GM12875 (cell line): ENCODE results near the gene IQGAP3.
"Not testable (repeated sequence)": the region's sequence is repeated elsewhere in the genome, so short reads cannot be mapped to it uniquely, and the experiment has no call there.

Experiments
- H3K4me3 ChIP-seq: one replicate; pipeline ENCODE4 v1.5.1; 2011; ENCODE audit warnings: low read depth, low read length, control low read depth
- TF ChIP-seq, protein P1 (sequence below): IDR thresholded peaks from 2 replicates; pipeline ENCODE4 v1.5.1; 2011; ENCODE audit warnings: low read depth, mild to moderate bottlenecking, control low read depth, inconsistent platforms, low read length, moderate library complexity, borderline replicate concordance; ENCODE audit not compliant: insufficient read depth

Gene IQGAP3

DNA sequence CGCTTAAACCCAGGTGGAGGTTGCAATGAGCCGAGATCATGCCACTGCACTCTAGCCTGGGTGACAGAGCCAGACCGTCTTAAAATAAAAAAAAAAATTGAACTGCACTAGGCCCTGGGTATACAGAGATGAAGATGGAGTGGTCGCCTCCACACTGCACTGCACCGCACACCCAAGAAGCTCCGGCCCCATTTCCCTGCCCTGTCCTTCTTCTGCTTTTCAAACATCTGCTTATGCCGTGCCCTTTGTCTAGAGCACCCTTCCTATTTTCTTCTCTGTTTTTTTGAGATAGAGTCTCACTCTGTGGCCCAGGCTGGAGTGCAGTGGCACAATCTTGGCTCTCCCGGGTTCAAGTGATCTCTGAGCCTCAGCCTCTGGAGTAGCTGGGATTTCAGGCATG lies 17.4 kb downstream of the IQGAP3 start:
- no peak overlapping the region for H3K4me3 ChIP-seq

DNA sequence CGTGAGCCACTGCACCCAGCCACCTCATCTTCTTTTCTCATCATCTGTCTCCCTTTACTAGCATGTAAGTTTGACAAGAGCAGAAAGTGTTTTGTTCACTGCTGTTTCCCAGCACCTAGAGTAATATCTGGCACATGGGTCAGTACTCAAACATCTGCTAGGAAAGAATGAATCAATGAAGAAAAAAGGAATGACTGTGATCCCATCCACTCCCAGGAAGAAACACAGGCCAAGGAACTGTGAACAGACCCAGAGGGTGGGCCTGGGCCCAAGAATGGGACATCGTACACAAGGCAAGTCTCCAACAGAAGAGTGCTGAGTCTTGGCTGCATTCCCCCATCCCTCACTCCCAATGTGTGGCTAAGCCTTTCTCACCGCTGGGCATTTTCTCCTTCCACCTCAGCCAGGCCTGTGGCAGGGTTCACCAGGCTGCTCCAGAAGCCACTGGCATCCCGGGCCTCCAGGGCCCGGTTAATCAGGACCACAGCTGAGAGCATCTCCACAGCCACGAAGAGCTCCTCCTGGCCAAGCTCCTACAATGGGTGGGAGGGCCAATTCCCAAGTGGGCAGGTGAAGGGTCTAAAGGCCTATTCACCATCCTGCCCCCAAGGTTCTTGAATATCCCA lies 18.4 kb downstream of the IQGAP3 start:
- no peak overlapping the region for H3K4me3 ChIP-seq
- TF ChIP-seq, protein P1, sequence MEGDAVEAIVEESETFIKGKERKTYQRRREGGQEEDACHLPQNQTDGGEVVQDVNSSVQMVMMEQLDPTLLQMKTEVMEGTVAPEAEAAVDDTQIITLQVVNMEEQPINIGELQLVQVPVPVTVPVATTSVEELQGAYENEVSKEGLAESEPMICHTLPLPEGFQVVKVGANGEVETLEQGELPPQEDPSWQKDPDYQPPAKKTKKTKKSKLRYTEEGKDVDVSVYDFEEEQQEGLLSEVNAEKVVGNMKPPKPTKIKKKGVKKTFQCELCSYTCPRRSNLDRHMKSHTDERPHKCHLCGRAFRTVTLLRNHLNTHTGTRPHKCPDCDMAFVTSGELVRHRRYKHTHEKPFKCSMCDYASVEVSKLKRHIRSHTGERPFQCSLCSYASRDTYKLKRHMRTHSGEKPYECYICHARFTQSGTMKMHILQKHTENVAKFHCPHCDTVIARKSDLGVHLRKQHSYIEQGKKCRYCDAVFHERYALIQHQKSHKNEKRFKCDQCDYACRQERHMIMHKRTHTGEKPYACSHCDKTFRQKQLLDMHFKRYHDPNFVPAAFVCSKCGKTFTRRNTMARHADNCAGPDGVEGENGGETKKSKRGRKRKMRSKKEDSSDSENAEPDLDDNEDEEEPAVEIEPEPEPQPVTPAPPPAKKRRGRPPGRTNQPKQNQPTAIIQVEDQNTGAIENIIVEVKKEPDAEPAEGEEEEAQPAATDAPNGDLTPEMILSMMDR = no peak

More for the DNA sequence above, 17.4 kb downstream of the IQGAP3 start:
- TF ChIP-seq, protein P1 = no peak

DNA sequence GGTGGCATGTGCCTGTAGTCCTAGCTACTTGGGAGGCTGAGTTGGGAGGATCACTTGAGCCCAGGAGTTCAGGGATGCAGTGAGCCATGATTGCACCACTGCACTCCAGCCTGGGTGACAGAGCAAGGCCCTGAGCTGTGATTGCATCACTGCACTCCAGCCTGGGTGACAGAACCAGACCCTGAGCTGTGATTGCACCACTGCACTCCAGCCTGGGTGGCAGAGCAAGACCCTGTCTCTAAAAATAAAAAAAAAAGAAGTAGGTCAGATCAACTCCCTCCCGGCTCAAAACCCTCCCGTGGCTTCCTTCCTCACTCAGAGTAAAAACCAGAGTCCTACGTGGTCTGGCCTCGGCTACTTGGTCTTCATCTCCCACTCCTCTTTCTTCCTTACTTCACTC lies 19.4 kb downstream of the IQGAP3 start:
- H3K4me3 ChIP-seq = not testable (repeated sequence)

DNA sequence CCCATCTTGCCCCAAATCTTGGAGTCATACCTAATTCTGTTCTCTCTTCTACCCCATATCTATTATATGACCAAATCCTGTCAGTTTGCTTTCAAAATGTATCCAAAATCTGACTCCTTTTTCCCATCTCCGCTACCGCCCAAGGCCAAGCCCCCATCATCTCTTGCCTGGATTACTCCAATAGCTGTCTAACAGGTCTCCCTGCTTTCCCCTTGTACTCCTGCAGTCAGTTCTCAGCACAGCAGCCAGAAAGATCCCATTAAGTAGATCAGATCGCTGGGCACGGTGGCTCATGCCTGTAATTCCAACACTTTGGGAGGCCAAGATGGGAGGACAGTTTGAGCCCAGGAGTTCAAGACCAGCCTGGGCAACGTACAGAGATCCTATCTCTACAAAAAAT lies 19.8 kb downstream of the IQGAP3 start:
- H3K4me3 ChIP-seq = no peak overlapping the region
- TF ChIP-seq, protein P1 = no peak

- TF ChIP-seq, protein P1 = no peak
- H3K4me3 ChIP-seq = no peak overlapping the region
These were observed 20.5 kb downstream of the IQGAP3 start for GRCh38 chr1:156551869-156552268.

DNA sequence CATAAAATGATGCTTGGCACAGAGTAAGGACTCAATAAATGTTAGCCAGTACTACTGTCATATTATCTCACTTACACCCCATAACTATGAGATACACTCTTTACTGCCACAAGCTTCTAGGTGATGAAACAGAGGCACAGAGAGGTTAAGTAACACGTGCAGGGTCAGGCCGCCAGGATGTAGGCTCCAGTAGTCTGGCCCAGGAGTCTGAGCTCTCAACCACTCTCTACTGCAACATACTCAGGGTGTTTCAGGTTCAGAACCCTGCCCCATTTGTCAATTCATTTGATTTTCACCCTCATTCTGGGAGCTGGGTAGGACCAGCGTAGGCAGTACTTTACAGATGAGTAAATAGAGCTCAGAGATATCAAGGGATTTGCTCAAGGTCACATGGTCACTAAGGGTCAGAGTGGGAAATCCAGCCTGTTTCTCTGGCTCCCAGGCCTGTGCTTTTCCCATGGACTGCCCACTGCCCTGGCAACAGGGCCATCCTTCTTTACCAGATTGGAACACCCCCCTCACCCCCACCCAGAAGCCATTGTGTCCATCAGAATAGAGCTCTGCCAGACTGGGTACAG lies 21.2 kb downstream of the IQGAP3 start:
- no peak overlapping the region for H3K4me3 ChIP-seq
- TF ChIP-seq, protein P1 = no peak

DNA sequence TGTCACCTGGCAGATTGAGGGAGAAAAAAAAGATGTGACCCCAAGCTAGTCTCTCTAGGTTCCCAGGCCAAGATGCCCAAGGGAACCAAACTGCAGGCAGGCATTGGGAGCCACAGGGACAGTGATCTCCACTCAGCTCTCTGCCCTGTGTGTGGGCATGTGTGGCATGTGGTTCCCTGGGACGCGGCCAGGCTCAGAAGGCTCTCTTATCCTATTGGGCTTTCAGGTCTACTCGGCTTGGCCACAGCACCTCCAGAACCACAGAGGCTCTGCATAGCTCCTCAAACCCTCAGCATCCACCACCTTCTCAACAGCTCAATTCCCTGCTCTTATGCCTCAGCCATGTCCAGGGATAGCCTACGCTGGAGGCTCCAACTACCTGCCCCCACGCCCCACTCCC lies 22.0 kb downstream of the IQGAP3 start:
- TF ChIP-seq, protein P1 = no peak
- no peak overlapping the region for H3K4me3 ChIP-seq
